GM21723 (cell line): Measurements from ENCODE around the gene SGMS1.
A peak's percentile ranks its signal among the peaks of the same experiment; 100 is the strongest.

Experiments used
- ATAC-seq: cut with Tn5 transposase; IDR thresholded peaks from one replicate; pipeline ENCODE4 v1.9.1; 2021; ENCODE audit warnings: mild to moderate bottlenecking, moderate library complexity; ENCODE audit not compliant: unreplicated experiment

SGMS1 gene

DNA sequence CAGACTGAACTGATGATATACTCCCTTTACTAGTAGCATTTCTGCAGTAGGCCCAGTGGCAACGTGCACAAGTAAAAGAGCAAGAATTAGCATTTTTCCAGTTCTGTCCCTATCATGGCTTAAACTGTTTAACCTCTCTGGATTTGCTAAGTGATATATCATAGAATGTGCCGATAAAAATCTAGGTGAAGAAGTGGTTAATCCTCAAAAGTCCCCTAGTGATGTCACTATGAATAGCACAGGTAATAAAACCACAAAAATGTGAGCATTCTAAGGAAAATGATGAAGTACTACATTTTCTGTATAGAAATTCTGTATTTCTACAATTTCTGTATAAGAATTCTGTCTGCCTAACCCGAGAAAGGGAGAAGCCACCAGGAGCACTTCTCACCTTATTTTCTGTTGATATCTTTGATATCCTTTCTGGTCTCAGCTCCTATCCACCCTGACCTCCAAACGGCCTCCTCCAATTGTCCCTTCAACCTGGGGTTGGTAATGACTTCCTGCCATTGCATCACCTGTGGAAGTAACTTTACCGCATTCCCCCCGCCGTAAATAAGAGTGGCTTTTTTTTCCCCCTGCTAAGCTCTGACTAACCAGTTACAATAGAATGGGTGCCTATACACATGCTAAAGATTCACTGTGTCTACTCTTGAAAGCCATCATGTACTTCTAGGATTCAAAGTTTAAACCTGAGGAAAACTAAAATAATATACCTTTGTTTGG is 216.5 kb downstream of the SGMS1 start:
- no peak for ATAC-seq

DNA sequence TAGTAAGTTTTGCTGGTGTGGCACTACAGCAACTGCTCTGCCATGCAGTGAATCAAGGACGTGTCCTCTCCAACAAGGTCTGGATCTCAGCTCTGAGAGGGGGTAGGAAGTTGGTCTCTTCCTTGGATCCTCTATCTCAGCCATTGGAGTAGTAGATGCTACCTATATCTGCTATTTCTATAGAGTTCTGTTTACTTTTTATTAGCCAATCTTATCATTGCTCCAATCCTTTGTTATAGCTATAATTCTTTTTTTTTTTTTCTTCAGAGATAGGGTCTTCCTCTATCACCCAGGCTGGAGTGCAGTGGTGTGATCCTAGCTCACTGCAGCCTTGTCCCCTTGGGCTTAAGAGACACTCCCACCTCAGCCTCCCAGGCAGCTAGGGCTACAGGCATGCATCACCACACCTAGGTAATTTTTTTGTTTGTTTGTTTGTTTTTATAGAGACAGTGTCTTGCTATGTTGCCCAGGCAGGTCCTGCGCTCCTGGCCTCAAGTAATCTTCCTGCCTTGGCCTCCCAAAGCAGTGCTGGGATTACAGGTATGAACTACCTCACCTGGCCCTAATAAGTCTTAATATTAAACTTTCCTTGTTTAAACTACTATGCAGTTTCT is 217.2 kb downstream of the SGMS1 start:
- ATAC-seq, result no peak

DNA sequence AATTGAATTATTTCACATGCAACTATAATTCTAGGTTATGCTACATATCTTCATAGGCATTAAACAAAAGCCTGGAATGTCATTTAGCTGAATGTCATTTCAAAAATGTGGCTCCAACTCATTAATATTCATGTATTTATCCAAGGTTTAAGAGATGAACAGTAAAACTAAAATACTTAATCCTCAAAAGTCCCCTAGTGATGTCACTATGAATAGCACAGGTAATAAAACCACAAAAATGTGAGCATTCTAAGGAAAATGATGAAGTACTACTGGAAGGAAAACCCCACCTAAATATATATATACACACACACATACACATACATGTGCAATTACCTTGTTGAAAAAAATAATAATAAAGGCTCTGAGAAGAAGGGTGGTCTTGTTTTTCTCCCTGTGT is 218.0 kb downstream of the SGMS1 start:
- no peak for ATAC-seq

DNA sequence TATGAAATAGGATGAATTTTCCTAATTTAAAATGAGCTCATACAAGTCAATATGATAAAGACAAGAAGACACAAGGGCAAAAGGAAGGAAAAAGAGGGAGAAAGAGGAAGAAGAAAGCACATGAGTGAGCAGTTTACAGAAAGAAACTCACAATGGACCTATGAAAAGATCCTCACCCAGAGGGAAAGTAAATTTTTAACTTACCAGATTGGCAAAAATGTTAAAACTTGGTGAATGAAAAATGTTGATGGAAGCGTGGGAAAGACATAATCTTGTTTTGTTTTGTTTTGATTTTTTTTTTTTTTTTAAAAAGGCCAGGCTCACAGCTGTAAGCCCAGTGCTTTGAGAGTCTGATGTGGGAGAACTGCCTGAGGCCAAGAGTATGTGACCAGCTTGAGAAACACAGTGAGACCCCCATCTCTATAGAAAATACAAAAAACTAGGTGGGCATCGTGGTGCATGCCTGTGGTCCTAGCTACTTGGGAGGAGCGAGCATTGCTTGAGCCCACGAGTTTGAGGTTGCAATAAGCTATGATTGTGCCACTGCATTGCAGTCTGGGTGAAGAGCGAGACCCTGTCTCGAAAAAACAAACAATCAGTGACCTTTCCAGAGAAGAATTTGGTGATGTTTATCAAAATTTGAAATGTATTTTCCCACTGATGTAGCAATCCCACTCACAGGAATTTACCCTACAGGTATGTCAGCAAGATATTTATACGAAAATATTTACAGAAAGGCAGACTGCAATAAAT is 219.6 kb downstream of the SGMS1 start:
- no peak for ATAC-seq

DNA sequence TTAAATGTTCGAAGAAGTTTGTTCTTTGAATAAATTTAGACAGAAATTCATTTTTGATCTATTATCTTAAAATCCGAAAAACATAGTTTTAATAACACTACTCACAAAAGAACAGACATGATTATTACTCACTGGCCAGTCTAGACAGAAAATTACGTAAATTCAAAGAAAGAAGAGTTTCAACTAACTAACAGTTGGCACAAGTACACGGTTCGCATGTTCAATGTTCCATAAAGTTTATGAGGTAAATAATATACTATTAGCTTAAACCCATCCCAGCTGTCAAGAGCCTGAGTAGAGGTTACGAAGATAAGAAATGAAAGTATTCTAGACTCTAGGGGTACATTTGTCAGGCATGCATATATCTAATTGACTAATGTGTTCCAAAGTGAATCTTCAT is 220.7 kb downstream of the SGMS1 start:
- ATAC-seq, result no peak

DNA sequence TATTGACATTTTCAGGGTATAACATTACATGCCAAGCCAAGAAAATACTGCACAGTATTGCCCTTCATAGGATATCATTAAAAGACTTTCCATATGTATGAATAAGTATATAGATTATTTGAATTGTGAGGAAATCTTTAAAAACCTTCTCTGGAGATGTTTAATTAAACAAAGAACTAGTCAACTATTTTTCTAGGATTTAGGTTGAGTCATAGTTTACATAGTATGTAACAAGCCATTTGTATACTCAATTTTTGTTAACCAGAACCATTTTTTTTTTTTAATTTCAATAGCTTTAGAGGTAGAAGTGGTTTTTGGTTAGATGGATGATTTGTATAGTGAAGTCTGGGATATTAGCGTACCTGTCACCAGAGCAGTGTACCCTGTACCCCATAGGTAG is 221.3 kb downstream of the SGMS1 start:
- ATAC-seq, result no peak

DNA sequence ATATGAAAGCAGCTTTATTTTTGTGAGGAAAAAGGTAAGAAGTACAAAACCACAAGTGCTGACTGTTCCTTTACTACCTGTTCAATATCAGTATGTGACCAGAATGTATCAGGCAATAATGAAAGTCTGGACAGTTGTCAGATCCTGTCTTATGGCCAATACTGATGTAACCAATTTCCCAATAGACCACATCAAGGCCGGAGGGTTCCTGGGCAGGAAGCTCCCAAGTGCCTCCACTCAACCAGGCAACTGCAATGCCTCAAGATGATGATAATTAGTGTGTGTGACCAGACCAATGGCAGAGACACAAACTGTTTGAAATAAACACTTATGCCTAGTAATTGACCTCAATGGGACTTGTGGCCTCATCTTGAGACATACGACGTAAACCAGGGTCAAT is 223.1 kb downstream of the SGMS1 start:
- ATAC-seq, result no peak

DNA sequence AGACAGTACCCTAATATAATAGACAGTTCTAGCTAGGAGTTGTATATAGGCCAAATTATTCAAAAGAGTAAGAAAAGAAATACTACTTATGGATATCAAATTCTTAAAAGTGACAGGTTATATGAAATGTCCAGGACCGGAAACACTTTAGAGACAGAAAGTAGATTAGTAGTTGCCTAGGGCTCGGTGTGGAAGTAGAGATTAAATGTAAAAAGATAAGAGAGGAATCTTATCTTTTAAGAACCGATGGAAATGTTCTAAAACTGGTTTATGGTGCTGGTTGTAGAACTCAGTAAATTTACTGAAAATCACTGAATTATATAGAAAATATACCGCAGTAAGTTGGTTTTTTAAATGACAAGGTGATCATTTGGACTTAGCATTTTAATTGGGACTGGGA is 224.9 kb downstream of the SGMS1 start:
- ATAC-seq, result no peak

DNA sequence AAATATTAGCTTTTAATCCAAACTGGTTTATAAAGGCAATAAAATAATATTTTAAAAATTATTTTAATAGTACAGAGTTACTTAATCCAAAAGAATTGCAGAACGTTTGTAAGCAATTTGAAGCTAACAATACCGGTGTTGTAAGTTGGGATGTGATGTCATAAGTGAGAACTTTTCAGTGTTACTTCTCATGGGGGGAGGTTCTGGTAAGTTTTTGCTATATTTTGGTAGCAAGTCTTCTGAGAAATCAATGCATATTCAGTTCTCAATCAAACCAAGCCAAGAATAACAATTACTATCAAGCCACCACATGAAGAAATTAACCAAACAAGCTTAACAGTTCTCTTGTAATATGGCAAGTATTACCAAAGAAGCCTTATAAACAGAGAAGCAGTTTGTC is 225.4 kb downstream of the SGMS1 start:
- no peak for ATAC-seq

DNA sequence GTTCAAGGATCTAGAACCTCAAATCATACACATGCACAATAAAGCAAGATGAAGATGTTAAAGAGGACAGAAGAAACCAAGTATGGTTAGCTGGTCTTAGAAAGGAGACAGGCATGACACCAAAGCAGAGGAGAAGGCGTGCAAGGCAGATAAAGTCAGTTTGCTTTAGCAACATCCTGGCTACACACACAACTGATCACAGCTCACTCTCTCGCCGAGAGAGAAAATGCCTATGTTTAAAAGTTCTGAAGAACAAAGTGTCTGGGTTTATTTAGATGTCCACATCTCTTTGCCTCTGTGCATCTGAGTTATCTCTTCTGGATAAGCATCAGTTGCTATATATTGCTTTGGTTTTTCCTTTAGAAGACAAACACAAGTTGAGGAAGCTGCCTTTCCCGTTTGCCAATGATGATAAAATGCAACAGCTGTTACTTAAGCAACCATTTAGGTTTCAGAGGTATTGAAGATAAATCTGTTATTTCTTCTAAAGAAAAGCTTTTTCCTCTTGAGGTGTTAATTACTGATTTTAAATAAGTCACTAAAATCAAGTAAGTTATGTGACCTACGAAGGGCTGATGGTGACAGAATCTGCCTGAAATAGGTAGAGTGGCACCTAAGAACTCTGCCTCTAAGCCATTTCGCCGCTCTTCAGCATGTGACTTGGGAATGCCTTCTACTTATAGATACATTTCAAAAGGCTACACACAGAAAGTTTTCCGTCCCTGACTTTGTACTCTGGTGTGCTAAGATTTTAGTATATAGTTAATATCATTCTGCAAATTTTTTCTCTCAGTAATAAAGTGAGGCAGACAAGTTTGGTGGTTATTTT is 226.2 kb downstream of the SGMS1 start:
- peak; percentile 45 for ATAC-seq

DNA sequence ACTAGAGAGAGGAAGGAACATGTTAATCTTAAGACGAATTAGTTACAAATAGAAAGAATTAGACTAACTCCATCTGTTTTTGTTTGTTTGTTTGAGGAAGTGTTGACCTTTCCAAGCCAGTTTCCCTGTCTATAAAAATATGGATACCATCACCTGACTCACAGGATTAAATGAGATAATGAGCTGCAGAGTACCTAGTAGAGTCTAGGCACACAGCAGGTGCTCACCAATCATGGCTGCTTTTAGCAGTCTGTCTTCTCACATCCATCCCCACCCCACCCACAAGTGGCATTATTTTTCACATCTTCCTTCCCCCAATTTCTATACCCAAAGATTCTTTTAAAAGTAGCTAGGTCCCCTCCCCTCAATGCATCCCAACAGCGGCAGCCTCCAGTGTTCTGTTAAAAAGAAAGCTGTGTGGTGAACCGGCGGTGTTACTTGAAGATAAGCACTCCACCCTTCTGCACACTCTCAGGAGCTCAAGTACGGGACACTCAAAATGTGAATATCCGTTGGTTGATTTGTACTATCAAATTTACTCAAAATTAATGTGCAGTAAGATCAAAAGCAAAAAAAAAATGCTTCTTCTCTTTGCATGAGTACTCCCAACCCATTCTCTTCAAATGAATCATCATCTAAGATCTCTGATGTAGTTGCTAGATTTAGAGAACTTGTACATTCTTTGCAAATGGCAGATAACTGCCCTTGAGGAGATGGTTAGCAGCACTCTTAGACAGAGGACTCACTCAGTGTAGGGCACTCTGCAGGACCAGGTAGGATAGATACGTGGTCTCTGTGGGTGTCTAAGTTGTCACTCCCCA is 227.1 kb downstream of the SGMS1 start:
- peak; percentile 74 for ATAC-seq

DNA sequence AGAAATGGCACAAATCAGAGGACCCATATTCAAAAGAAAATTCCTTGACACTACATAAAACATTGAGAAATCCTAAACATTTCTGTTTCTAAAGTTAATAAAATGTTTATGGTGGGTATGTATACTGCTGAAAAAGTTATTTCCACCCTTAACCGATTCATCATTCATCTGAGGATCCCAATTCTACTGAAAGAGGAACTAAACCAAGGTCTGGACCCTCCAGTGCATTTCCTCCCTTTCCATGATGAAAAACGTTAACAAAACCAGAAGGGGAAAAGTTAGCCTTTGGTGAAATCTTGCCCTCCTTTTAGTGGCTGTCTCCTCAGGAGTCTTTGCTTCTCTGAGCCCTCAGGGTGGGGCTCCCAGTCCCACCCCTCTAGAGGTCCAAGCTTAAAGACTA is 227.9 kb downstream of the SGMS1 start:
- ATAC-seq, result no peak

DNA sequence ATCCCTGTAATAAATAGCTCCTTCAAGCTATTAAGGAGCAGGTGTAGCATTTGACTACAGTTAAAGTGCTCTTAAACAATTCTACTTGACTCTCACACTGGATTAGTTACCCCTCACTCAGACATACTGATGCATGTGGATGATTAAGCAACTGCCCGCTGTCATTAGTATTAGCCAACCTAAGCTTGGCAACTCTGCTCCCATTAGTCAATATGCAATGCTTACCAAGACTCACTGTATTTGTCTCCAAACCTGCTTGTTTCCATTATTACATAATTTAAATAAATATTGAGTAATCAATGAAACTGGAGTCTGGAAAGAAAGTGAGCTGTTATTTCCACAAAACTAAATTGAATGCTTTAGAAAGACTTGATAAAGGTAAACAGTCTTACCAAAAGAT is 228.5 kb downstream of the SGMS1 start:
- no peak for ATAC-seq

DNA sequence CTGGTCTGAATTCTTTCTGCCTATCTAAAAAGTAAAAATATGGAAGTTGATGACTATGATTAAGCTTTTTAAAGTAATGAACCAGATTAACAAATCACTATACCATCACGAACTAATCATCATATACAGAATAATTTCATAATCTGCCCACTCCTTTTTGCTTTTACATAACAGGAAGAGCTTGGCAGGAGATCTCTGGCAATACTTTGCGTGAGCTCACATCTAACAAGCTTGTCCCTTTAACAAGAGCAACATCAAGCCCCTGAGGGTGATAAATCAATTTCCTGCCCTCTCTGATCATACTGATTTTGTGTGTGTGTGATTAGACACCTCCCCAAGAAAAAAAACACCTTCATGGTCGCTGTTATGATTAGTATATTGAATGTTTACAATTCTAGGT is 228.9 kb downstream of the SGMS1 start:
- ATAC-seq, result no peak

DNA sequence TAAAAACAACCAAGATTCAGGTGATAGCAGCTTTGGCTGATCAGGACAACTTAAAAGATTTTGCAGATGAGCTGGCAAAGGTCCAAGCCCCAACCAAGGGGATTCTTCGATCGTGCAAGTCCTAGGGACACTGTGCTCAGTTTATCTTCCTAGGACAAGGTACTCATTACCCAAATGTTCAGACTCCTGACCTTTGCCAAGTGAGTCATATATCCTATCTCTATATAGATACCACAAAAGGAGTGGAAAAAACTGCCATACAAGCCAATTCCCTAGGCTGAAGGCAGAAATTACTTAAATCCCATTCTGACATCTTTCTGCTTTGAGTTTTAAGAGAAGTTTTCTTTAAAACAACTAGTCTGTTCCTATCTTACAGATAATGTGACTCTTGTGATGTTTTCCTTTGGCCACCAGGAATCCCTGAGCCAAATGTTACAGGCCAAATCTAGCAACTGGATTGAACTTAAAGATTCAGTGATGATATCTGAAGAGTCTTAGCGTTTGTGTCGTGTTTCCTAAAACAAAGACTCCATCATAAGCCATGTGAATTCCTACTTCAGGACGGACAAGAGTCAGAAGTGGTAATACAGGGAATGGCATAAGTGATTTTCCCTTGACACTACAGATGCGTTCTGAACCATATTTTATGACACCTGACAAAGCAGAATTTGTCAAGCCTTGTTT is 229.8 kb downstream of the SGMS1 start:
- ATAC-seq, result no peak

DNA sequence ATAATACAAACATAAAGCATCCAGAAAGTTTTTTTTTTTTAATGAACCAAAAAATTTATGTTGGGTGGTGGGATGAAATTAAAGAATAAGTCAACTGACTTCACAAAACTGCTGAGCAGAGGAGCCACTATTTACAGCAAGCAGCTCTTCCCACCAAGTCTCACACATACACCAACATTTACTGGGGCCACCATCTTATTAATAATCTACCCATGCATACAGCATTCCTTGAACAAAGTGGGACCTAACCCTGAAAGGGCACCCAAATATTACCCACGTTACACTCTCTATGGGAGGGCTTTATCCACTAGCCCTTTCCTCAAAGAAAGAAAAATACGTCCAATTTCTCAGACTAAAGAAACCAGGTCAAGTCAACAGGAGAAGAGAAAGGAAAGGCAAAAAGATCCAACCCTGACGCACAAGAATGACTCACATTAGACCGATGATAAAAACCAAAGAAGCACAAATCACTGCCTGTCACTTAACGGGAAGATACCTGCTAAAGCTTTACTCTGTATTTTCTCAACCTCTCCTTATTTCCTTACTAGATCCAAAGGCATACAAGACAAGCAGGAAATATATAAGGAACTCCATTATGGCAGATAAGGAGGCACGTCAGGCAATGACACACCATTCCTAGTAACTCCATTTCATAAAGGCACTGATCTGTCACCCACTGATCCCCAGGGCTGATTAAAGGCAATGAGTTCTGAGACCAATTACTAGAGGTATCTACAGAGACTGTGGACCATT is 230.6 kb downstream of the SGMS1 start:
- no peak for ATAC-seq

DNA sequence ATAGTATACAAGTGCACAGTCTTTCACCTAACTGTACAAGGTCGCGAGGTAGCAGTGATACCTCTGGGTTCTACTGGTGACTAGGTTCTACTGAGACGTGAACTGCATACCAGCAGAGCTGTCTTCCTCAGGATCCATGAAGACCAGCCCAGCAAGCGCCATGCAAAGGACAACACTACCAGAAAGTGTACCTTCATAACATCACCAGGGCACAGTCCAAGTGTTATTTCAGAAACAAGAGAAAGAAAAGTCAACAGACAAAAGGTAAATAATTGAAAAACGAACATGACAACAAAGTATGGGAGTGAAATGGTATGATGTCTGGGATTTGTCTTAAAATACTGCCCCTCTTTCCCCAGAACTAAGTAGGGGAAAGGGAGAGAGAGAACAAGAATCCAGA is 231.3 kb downstream of the SGMS1 start:
- ATAC-seq, result no peak

DNA sequence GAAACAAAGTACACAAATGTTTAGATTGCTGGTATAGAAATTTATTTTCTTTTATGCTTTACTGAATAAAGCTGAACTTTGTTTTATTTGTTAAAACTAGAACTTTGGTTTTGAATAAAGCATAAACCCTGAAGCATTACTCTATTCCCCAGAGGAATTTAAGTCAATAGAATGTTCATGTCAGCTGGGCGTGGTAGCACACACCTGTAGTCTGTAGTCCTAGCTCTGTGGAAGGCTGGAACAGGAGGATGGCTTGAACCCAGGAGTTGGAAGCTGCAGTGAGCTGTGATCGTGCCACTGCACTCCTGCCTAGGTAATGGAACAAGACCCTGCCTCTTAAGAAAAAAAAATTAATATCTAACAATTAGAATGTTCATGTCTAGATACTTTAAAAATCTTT is 233.5 kb downstream of the SGMS1 start:
- ATAC-seq, result no peak

DNA sequence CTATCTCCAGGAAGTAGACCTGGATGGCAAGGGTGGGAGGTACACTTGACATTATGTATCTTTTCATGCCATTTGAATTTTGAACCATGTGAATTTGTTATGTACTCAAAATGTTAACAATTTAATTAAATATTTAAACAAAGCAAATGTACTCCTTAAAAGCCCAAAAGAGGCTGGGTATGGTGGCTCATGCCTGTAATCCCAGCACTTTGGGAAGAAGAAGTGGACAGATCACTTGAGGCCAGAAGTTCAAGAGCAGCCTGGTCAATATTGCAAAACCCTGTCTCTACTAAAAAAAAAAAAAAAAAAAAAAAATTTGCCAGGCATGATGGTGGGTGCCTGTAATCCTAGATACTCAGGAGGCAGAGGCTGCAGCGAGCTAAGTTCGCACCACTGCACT is 235.6 kb downstream of the SGMS1 start:
- no peak for ATAC-seq
